Adrenal gland (tissue), 12 donors: Measurements from ENCODE around the gene CAMTA1. TPM values are rescaled to one million over a fixed set of nuclear protein-coding genes. Genes with fewer than 3 reads are reported as not detected.

Source experiments
- DNase-seq, 7 donors: peaks; one replicate each; pipeline ENCODE4 v3.0.0-alpha.2; 2019 to 2020
- H3K27ac ChIP-seq, 5 donors: fragments of 200-600 bp; sonication (generic) in 4 of 5; 1 replicate in 3 of 5; 2 replicates in 2 of 5; pipeline versions ENCODE4 v1.5.1 to v1.8.0; 2016 to 2020; ENCODE audit warnings: mild to moderate bottlenecking in 1 of 5
- H3K27me3 ChIP-seq: fragments of 200-600 bp; 2 replicates; pipeline ENCODE4 v1.8.0; 2021
- H3K36me3 ChIP-seq, 2 donors: fragments of 200-600 bp; replicated peaks in 1 of 2; 1 replicate in 1 of 2; 2 replicates in 1 of 2; pipeline versions ENCODE4 v1.5.1 to v1.8.0; 2018 to 2022
- H3K4me1 ChIP-seq, 2 donors: fragments of 200-600 bp; replicated peaks in 1 of 2; 1 replicate in 1 of 2; 2 replicates in 1 of 2; pipeline versions ENCODE4 v1.5.1 to v1.8.0; 2018 to 2021
- H3K4me3 ChIP-seq, 4 donors: fragments of 200-600 bp; sonication (generic) in 3 of 4; one replicate each; pipeline ENCODE4 v1.5.1; 2016 to 2018
- H3K9me3 ChIP-seq, 3 donors: fragments of 200-600 bp; sonication (generic) in 1 of 3; replicated peaks in 1 of 3; 1 replicate in 2 of 3; 2 replicates in 1 of 3; pipeline versions ENCODE4 v1.5.1 to v1.8.0; 2016 to 2021
- POLR2A ChIP-seq, 2 donors: fragments of 450-650 bp; IDR thresholded peaks; one replicate each; pipeline ENCODE4 v1.6.1; 2017; ENCODE audit warnings: antibody characterized with exemption in 2 of 2, mild to moderate bottlenecking in 2 of 2, moderate library complexity in 1 of 2
- WGBS, 4 donors: extraction: QIAGEN DNeasy Blood & Tissue Kit in 2 of 4; methylation state at CpG; one replicate each; pipeline versions ENCODE4 v1.1.5 to v1.1.7; 2013 to 2017; 5-methylcytosine and 5-hydroxymethylcytosine counted together
- intact Hi-C, 2 donors: fragments of 100-400 bp; cut with DNase I; formaldehyde crosslinking; loops; one replicate each; pipeline versions ENCODE4 v1.14.1 to v1.15.0; 2022 to 2023
- polyA plus RNA-seq, 3 donors: library from polyadenylated mRNA; stranded (reverse); fragments of 200-250 nt in 2 of 3; fragments of 350-450 nt in 1 of 3; fragmentation: Illumina TruSeq in 1 of 3; extraction: RNeasy Lipid Tissue Mini Kit (QIAGEN cat#74804) in 1 of 3; gene quantifications; one replicate each; pipeline ENCODE4 v1.2.3, GENCODE V29; 2013 to 2014
- total RNA-seq, 9 donors: library from RNA; depleted of rRNA in 4 of 9; stranded (reverse); fragments of >200 nt in 4 of 9; fragments of 120-200 nt in 1 of 9; fragmentation: NEBNext Ultra II Directional in 1 of 9; extraction: Animal tissue kit (Norgen Biotek cat#: 25700) in 1 of 9; gene quantifications; one replicate each; pipeline versions ENCODE4 v1.1.0 to v1.2.4, GENCODE V29; 2013 to 2023
- TF ChIP-seq, protein P1 (sequence below), 6 experiments: fragments of 450-650 bp in 4 of 6; fragments of 200-600 bp in 2 of 6; sonication (generic) in 1 of 6; IDR thresholded peaks; 1 replicate in 5 of 6; 2 replicates in 1 of 6; pipeline versions ENCODE4 v1.5.1 to v1.8.0; 2016 to 2021; ENCODE audit warnings: antibody characterized with exemption in 6 of 6, mild to moderate bottlenecking in 2 of 6, moderate library complexity in 1 of 6
- donor health status: healthy with polysubstance abuse.
- donor health status: Bipolar disorder and iron deficiency.
- donor health status: DM: yes; HTN: yes; CAD: no.
- donor health status: DM: no; HTN: no; CAD: no.
- donor health status: DM: no; HTN: no; CAD: no.
- donor health status: DM: yes; HTN: yes; CAD: no.

The CAMTA1 gene
- total and polyA plus RNA-seq, 12 donors, result 62.9 to 141 (median 96.9) TPM

DNA sequence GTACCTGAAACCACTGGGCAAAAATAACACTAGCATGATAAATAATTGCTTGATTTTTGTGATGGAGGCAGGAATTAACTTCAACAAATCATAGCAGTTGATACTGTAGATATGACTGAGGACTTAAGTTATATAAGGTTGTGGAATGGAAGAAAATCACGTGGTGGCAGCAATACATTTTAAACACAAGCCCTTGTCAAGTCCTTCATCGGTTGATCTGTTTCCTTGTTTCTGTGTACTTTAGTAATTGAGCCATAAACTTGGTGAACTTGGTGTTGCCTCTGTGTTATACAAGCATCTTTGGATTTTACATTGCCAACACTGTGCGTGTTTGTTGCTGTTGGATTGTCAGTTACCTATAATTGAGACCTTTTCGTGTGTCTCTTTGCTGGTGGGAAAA, 114.4 kb downstream of the CAMTA1 start:
- Histone ChIP-seq H3K4me1 (no peaks in the 10 kb centered on the region), H3K27me3 (no peaks in the 10 kb centered on the region), H3K36me3 (no peaks in the 10 kb centered on the region), H3K4me3 (no peak overlapping the region), H3K27ac (no peak overlapping the region), H3K9me3 (no peaks in the 10 kb centered on the region)
- TF ChIP-seq, protein P1, sequence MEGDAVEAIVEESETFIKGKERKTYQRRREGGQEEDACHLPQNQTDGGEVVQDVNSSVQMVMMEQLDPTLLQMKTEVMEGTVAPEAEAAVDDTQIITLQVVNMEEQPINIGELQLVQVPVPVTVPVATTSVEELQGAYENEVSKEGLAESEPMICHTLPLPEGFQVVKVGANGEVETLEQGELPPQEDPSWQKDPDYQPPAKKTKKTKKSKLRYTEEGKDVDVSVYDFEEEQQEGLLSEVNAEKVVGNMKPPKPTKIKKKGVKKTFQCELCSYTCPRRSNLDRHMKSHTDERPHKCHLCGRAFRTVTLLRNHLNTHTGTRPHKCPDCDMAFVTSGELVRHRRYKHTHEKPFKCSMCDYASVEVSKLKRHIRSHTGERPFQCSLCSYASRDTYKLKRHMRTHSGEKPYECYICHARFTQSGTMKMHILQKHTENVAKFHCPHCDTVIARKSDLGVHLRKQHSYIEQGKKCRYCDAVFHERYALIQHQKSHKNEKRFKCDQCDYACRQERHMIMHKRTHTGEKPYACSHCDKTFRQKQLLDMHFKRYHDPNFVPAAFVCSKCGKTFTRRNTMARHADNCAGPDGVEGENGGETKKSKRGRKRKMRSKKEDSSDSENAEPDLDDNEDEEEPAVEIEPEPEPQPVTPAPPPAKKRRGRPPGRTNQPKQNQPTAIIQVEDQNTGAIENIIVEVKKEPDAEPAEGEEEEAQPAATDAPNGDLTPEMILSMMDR (IDR thresholded peaks at IDR 0.05), result no peak
- no peak for TF ChIP-seq POLR2A (IDR thresholded peaks at IDR 0.05)
- no peak for DNase-seq
- 80 to 94% (median 85%) methylated on average over 4 of the region's 4 CpGs for WGBS, 4 donors
- intact Hi-C loops, result loop anchor here in 1 of 2 donors (10.0 kb wide), 1 partner anchor 165 kb away; no protein-coding TSS in a partner anchor

DNA sequence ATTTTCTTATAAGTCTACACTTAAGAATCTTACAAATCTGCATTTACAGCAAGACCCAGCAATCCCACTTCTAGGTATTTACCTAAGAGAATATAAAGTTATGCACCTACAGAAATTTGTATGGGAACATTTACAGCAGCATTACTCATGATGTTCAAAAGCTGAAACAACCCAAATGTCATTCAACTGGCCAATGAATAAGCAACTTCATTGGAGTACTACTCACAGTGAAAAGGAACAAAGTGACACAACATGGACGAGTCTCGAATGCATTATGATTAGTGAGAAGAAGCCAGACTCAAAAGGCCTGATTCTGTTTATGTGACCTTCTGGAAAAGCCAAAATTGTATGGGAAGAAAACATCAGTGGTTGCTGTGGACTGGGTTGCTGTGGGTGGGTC, 116.9 kb downstream of the CAMTA1 start:
- no peaks in the 10 kb centered on the region for H3K27me3 ChIP-seq
- no peak overlapping the region for H3K4me3 ChIP-seq
- 78 to 91% (median 83%) methylated on average over 2 of the region's 2 CpGs for WGBS, 4 donors
- TF ChIP-seq, protein P1 (IDR thresholded peaks at IDR 0.05), result no peak
- TF ChIP-seq POLR2A (IDR thresholded peaks at IDR 0.05), result no peak
- no peaks in the 10 kb centered on the region for H3K9me3 ChIP-seq
- DNase-seq, result no peak
- no peak overlapping the region for H3K27ac ChIP-seq
- intact Hi-C loops, result no loop called here
- no peaks in the 10 kb centered on the region for H3K4me1 ChIP-seq
- no peaks in the 10 kb centered on the region for H3K36me3 ChIP-seq

DNA sequence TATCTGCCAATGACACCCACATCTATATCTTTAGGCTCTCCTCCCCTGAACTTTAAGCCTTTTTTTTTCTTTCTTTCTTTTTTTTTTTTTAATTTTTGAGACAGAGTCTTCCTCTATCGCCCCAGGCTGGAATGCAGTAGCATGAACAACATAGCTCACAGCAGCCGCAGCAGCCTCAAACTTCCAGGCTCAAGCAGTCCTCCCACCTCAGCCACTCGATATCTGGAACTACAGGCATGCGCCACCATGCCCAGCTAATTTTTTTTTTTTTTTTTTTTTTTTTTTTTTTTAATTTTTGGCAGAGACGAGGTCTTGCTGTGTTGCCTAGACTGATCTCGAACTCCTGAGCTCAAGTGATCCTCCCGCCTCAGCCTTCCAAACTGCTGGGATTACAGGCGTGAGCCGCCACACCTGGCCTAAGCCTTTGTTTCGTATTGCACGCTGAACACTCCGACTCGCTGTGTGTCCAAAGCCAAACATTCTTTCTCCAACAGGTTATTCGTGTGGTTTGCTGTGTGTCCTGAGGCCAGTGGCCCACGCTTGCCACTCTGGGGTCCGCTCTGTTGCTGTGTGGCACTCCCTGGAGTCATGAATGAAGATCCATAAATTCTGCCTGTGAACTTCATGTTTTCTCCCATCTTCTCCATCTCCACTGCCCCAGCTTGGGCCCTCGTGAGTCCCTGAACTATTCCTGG, 119.4 kb downstream of the CAMTA1 start:
- WGBS, 4 donors, result 88 to 94% (median 93%) methylated on average over 17 of the region's 17 CpGs
- no peaks in the 10 kb centered on the region for H3K9me3 ChIP-seq

DNA sequence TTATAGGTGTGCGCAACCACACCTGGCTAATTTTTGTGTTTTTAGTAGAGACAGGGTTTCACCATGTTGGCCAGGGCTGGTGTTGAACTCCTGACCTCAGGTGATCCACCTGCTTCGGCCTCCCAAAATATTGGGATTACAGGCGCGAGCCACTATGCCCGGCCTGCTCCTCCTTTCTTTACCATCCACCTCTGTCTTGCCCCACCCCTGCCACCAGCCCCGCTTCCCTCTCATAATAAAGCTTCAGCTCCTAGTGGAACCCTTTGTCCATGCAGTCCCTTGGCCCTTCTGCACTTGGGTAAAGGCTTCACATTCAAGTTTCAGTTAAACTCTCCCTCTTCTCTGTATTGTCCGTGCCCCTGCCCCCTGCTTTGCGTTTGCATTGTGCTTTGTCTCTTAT, 120.1 kb downstream of the CAMTA1 start:
- Histone ChIP-seq H3K36me3 (no peaks in the 10 kb centered on the region), H3K27me3 (no peaks in the 10 kb centered on the region), H3K4me1 (no peaks in the 10 kb centered on the region), H3K27ac (no peak overlapping the region), H3K9me3 (no peaks in the 10 kb centered on the region), H3K4me3 (no peak overlapping the region)
- DNase-seq, result peak in 1 of 7 donors; percentile 17
- intact Hi-C loops, result no loop called here
- WGBS, 4 donors, result 93 to 95% (median 95%) methylated on average over 8 of the region's 8 CpGs
- TF ChIP-seq, protein P1 (IDR thresholded peaks at IDR 0.05), result no peak
- TF ChIP-seq POLR2A (IDR thresholded peaks at IDR 0.05), result no peak

More for the DNA sequence above, 119.4 kb downstream of the CAMTA1 start:
- Histone ChIP-seq H3K4me3 (no peak overlapping the region), H3K36me3 (no peaks in the 10 kb centered on the region), H3K4me1 (no peaks in the 10 kb centered on the region), H3K27me3 (no peaks in the 10 kb centered on the region), H3K27ac (no peak overlapping the region)
- intact Hi-C loops, result no loop called here
- DNase-seq, result peak in 1 of 7 donors; percentile 19
- TF ChIP-seq POLR2A (IDR thresholded peaks at IDR 0.05), result no peak
- TF ChIP-seq, protein P1 (IDR thresholded peaks at IDR 0.05), result no peak
